ENCODE data around the gene EPHB2. TPM values are rescaled to one million over a fixed set of nuclear protein-coding genes. Genes with fewer than 3 reads are reported as not detected.

The EPHB2 gene
- total and polyA plus RNA-seq, 2 donors (not counting 3 experiments of a cell fraction or from before 2014, with no cell fraction given): 50.8 to 69.1 TPM

DNA sequence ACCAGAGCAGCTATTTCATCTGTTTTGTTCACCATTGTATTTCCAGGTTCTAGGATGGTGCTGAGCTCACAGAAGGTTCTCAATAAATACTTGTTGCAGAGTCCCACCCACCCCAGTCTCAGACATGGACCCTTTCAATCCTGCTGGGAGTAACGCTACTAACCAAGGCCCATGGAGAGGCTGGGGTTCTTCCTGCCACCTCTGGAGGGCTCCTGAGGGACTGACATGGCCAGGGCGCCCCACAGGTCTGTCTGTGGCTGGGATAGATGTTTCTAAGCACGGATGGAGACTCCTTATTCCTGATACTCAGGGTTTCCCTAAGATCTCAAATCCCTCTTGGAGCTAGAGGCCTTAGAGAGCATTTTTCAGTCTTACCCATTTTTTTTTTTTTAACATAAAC, 87.4 kb downstream of the EPHB2 start:
- DNase-seq (ENCODE audit: low read depth, low spot score) (no peak), FAIRE-seq (no peak)
- CTCF ChIA-PET: interaction anchor here (2.2 kb wide), 1 partner anchor 94 kb away, joined by 8 read pairs; no protein-coding TSS in a partner anchor

DNA sequence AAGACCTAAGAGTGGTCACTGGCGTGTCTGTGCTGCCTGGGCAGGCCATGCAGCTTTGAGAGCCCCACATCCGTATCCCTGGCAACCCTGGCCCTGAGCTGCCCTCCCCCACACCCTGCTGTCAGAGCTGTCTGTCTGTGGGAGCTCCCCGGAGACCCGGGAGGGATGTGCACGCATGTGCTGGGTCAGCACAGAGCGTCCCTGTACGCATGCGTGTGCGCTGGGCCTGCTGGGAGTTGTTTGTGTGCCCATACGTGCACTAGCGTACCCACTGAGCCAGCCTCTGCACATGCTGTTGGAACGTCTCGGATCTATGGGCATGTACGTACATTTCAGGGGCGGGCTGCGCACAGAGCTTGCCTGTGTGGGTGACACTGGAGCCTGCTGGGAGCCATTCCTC, 89.3 kb downstream of the EPHB2 start:
- ChIA-PET POLR2A (no interaction called here), CTCF (interaction anchor here (2.2 kb wide), 1 partner anchor 96 kb away, joined by 8 read pairs; no protein-coding TSS in a partner anchor)
- BruUV-seq (replicated peaks): no TSS peak
- intact Hi-C loops (cut with micrococcal nuclease) (no loop called here), dilution Hi-C loops (cut with MboI; ENCODE audit: extremely low pct_ligation_motif_present, low sequenced_read_pairs) (no loop called here)
- no peaks in the 10 kb centered on the region for H3K27me3 ChIP-seq (ENCODE audit: control insufficient read depth in 2 of 2, insufficient read depth in 2 of 2, low read length in 2 of 2)
- H3K9me3 ChIP-seq (replicated peaks; ENCODE audit: control insufficient read depth, insufficient read depth, low read length): no peaks in the 10 kb centered on the region
- H3K9me1 ChIP-seq (replicated peaks; ENCODE audit: control insufficient read depth, extremely low read depth, insufficient read depth, low read length): no peaks in the 10 kb centered on the region
- H4K20me1 ChIP-seq (replicated peaks; ENCODE audit: control insufficient read depth, extremely low read depth, insufficient read depth, low read length): no peaks in the 10 kb centered on the region
- H2AFZ ChIP-seq (ENCODE audit: low read depth, low read length): no peak overlapping the region
- DNase-seq (ENCODE audit: low read depth, low spot score): no peak
- H3K4me2 ChIP-seq (ENCODE audit: insufficient read depth, low read length): no peak overlapping the region
- H3K79me2 ChIP-seq (ENCODE audit: control insufficient read depth, insufficient read depth, low read length): no peaks in the 10 kb centered on the region
- H3K4me3 ChIP-seq (replicated peaks in 1 of 3; ENCODE audit: insufficient read depth in 1 of 3, low read depth in 1 of 3, low read length in 3 of 3): no peak overlapping the region
- no peak overlapping the region for H3K27ac ChIP-seq (ENCODE audit: insufficient read depth, low read depth, low read length)
- no peak overlapping the region for H3K9ac ChIP-seq (replicated peaks; ENCODE audit: extremely low read depth, insufficient read depth, low read length)
- FAIRE-seq: no peak
- peaks cover 4% of the 10 kb centered on the region for H3K4me1 ChIP-seq (ENCODE audit: control insufficient read depth, extremely low read depth, insufficient read depth, low read length)
- TF ChIP-seq, protein P1, sequence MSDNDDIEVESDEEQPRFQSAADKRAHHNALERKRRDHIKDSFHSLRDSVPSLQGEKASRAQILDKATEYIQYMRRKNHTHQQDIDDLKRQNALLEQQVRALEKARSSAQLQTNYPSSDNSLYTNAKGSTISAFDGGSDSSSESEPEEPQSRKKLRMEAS (IDR thresholded peaks at IDR 0.05; ENCODE audit: insufficient read depth, insufficient read length): no peak
- TF ChIP-seq EZH2 (IDR thresholded peaks at IDR 0.05; ENCODE audit: borderline replicate concordance, low read depth, low read length, severe bottlenecking) (no peak), POLR2AphosphoS5 (IDR thresholded peaks at IDR 0.05; ENCODE audit: insufficient read depth, low read depth, low read length) (no peak), POLR2A (IDR thresholded peaks at IDR 0.05; ENCODE audit: low read depth, low read length) (no peak), GATA2 (IDR thresholded peaks at IDR 0.05; ENCODE audit: insufficient read depth, insufficient read length, low read depth, low read length) (no peak)
- H3K36me3 ChIP-seq (ENCODE audit: control insufficient read depth in 2 of 2, extremely low read depth in 1 of 2, insufficient read depth in 2 of 2, low read length in 2 of 2): no peaks in the 10 kb centered on the region

More for the DNA sequence above, 87.4 kb downstream of the EPHB2 start:
- H3K27me3 ChIP-seq (ENCODE audit: control insufficient read depth in 2 of 2, insufficient read depth in 2 of 2, low read length in 2 of 2): no peaks in the 10 kb centered on the region
- no peak overlapping the region for H2AFZ ChIP-seq (ENCODE audit: low read depth, low read length)
- no peaks in the 10 kb centered on the region for H3K9me3 ChIP-seq (replicated peaks; ENCODE audit: control insufficient read depth, insufficient read depth, low read length)
- dilution Hi-C loops (cut with MboI; ENCODE audit: extremely low pct_ligation_motif_present, low sequenced_read_pairs): no loop called here
- intact Hi-C loops (cut with micrococcal nuclease): no loop called here
- POLR2A ChIA-PET: no interaction called here
- BruUV-seq (replicated peaks): no TSS peak
- H3K79me2 ChIP-seq (ENCODE audit: control insufficient read depth, insufficient read depth, low read length): no peaks in the 10 kb centered on the region
- H3K9ac ChIP-seq (replicated peaks; ENCODE audit: extremely low read depth, insufficient read depth, low read length): no peak overlapping the region
- H3K36me3 ChIP-seq (ENCODE audit: control insufficient read depth in 2 of 2, extremely low read depth in 1 of 2, insufficient read depth in 2 of 2, low read length in 2 of 2): no peaks in the 10 kb centered on the region
- H3K4me2 ChIP-seq (ENCODE audit: insufficient read depth, low read length): no peak overlapping the region
- TF ChIP-seq POLR2A (IDR thresholded peaks at IDR 0.05; ENCODE audit: low read depth, low read length): no peak
- no peak for TF ChIP-seq EZH2 (IDR thresholded peaks at IDR 0.05; ENCODE audit: borderline replicate concordance, low read depth, low read length, severe bottlenecking)
- no peak for TF ChIP-seq POLR2AphosphoS5 (IDR thresholded peaks at IDR 0.05; ENCODE audit: insufficient read depth, low read depth, low read length)
- TF ChIP-seq, protein P2, sequence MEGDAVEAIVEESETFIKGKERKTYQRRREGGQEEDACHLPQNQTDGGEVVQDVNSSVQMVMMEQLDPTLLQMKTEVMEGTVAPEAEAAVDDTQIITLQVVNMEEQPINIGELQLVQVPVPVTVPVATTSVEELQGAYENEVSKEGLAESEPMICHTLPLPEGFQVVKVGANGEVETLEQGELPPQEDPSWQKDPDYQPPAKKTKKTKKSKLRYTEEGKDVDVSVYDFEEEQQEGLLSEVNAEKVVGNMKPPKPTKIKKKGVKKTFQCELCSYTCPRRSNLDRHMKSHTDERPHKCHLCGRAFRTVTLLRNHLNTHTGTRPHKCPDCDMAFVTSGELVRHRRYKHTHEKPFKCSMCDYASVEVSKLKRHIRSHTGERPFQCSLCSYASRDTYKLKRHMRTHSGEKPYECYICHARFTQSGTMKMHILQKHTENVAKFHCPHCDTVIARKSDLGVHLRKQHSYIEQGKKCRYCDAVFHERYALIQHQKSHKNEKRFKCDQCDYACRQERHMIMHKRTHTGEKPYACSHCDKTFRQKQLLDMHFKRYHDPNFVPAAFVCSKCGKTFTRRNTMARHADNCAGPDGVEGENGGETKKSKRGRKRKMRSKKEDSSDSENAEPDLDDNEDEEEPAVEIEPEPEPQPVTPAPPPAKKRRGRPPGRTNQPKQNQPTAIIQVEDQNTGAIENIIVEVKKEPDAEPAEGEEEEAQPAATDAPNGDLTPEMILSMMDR (IDR thresholded peaks at IDR 0.05; ENCODE audit: extremely low read depth in 1 of 2, insufficient read depth in 1 of 2, low read depth in 1 of 2, low read length in 2 of 2): no peak
- no peak for TF ChIP-seq JUN (IDR thresholded peaks at IDR 0.05; ENCODE audit: borderline replicate concordance, insufficient read depth, insufficient read length, low read depth)
- H3K27ac ChIP-seq (ENCODE audit: insufficient read depth, low read depth, low read length): no peak overlapping the region
- H3K9me1 ChIP-seq (replicated peaks; ENCODE audit: control insufficient read depth, extremely low read depth, insufficient read depth, low read length): no peaks in the 10 kb centered on the region
- peaks cover 4% of the 10 kb centered on the region for H3K4me1 ChIP-seq (ENCODE audit: control insufficient read depth, extremely low read depth, insufficient read depth, low read length)
- H4K20me1 ChIP-seq (replicated peaks; ENCODE audit: control insufficient read depth, extremely low read depth, insufficient read depth, low read length): no peaks in the 10 kb centered on the region
- H3K4me3 ChIP-seq (replicated peaks in 1 of 3; ENCODE audit: insufficient read depth in 1 of 3, low read depth in 1 of 3, low read length in 3 of 3): no peak overlapping the region
